Epithelial cell of esophagus (primary cell): ENCODE measurements around the gene E2F6.

ENCODE experiments used
- DNase-seq: peaks from one replicate; pipeline ENCODE4 v3.0.0; 2010; ENCODE audit warnings: low read depth
- H3K4me3 ChIP-seq: 2 replicates; pipeline ENCODE4 v1.5.1; 2011; ENCODE audit warnings: mild to moderate bottlenecking, low read length, control low read depth
- CTCF ChIP-seq: IDR thresholded peaks from 2 replicates; pipeline ENCODE4 v1.5.1; 2011; ENCODE audit warnings: low read depth, mild to moderate bottlenecking, low read length, control low read depth, inconsistent platforms; ENCODE audit not compliant: insufficient read depth; ENCODE audit errors: missing control alignments

E2F6 gene

GRCh38 chr2:11493282-11493681, 27.3 kb upstream of the E2F6 start:
- no peak for TF ChIP-seq CTCF
- no peak overlapping the region for H3K4me3 ChIP-seq
- DNase-seq, result no peak

GRCh38 chr2:11492720-11493119, 26.8 kb upstream of the E2F6 start:
- H3K4me3 ChIP-seq, result no peak overlapping the region
- no peak for TF ChIP-seq CTCF
- no peak for DNase-seq

- no peak for TF ChIP-seq CTCF
- DNase-seq, result no peak
- no peak overlapping the region for H3K4me3 ChIP-seq
These were observed 26.3 kb upstream of the E2F6 start for GRCh38 chr2:11492244-11492643.

- no peak for TF ChIP-seq CTCF
- H3K4me3 ChIP-seq, result no peak overlapping the region
- DNase-seq, result no peak
These were observed 25.5 kb upstream of the E2F6 start for GRCh38 chr2:11491348-11491933.

- DNase-seq, result no peak
- TF ChIP-seq CTCF, result no peak
- H3K4me3 ChIP-seq, result no peak overlapping the region
These were observed 24.2 kb upstream of the E2F6 start for GRCh38 chr2:11490194-11490593.

- DNase-seq, result no peak
- TF ChIP-seq CTCF, result no peak
- no peak overlapping the region for H3K4me3 ChIP-seq
These were observed 22.8 kb upstream of the E2F6 start for GRCh38 chr2:11488809-11489208.
